Stimulated activated CD4-positive, alpha-beta T cell treated with anti-CD3 and anti-CD28 coated beads, TNF-alpha, amount 100 ng/mL, for 4 hours (primary cell): Measurements from ENCODE around the gene ZNF366.
"Not testable (repeated sequence)": the region's sequence is repeated elsewhere in the genome, so short reads cannot be mapped to it uniquely, and the experiment has no call there.

Source experiments
- DNase-seq, 3 experiments: peaks; one replicate each; pipeline ENCODE4 v3.0.0-alpha.2; 2020; ENCODE audit warnings: low read depth in 3 of 3

The ZNF366 gene

DNA sequence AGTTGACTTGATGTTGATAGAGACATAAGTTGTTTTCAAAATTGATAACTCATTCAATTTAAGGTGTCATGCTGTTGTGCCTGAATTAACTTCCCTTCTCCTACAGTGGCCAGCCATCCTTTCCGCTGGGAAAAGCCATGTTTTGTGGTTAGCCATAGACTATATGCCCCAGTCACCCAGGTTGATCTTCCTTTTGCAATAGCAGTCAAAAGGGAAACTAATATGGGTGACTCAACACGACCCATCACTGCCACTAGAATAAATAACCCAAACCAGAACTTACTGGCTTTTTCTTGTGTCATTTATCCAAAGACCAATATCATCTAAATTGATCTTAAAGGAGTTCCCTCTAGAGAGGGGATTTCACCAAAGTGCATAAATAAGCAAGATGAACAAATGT lies 99.7 kb downstream of the ZNF366 start:
- no peak for DNase-seq

DNA sequence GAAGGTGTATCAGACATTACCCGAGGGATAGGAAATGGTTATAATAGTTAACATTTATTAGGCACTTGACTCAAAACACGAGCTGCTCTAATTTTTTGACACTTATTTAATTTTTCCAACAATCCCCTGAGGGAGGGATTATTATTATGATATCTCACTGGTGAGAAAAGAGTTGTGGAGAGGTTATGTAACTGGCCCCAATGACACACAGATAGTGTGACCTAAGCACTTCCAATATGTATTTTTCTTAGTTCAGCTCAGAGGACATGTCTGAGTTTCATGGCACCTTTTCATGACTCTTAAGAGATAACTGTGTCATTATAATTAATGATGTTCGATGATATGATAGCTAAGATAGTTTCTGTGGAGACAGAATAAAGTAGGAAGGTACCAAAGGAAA lies 100.1 kb downstream of the ZNF366 start:
- no peak for DNase-seq

DNA sequence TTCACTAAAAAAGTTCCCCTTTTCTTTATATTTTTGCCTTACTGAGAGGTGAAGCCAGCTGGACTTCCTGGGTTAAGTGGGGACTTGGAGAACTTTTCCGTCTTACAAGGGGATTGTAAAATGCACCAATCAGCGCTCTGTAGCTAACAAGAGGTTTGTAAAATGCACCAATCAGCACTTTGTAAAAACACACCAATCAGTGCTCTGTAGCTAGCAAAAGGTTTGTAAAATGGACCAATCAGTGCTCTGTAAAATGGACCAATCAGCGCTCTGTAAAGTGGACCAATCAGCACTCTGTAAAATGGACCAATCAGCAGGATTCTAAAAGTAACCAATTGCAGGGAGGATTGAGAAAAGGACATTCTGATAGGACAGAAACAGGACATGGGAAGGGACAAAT lies 102.4 kb downstream of the ZNF366 start:
- not testable (repeated sequence) for DNase-seq

DNA sequence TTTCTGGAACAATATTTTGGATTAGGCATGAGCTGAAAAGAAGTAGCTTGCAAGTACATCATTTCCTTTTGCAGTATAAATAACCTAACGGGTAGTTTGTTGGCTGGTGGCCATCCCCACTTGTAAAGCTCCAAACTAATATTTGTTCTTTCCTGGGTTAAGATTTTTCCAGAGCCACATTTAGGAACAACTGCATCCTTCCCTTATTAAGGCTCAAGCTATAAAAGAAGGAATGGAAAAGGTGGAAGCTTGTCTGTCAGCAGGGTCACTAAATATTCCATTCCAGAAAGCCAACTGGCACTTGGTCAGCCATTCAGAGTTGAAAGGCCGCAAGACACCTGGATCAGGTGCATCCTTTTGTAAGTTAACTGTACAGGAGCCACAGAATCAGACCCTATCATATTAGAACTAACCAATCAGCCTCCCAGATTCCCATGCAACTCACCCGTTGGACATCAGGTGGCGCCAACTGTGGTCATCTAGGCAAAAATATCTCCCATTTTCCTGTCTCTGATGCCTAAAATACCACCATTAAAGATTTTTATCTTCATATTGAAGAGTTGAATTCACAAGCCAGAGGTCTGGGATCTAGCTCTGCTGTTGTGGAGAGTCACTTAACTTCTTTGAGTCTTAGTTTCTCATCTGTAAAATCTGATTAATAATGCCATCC lies 104.1 kb downstream of the ZNF366 start:
- no peak for DNase-seq

DNA sequence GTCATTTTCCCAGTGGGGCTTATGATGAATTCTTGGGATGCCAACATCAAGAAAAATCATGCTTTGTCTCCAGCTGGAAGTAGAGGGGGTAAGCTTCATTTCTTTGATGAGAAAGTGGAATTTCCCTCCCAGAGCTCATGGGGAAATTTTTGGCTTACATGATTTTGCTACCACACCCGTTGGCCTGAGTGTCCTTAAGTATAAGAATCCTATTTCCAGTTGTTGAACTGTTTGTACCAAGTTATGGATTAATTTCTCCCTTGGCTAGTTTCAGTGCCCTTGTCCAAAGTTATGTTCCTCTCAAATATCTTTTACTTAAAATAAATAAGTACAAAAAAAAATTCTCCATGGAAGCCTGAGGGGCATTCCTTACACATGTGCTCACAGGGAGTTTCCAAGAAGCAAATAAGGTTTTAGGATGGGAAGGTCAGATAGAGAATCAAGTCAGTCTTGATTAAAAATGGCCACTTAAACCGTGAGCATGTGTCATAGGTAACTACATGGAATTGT lies 104.8 kb downstream of the ZNF366 start:
- no peak for DNase-seq

DNA sequence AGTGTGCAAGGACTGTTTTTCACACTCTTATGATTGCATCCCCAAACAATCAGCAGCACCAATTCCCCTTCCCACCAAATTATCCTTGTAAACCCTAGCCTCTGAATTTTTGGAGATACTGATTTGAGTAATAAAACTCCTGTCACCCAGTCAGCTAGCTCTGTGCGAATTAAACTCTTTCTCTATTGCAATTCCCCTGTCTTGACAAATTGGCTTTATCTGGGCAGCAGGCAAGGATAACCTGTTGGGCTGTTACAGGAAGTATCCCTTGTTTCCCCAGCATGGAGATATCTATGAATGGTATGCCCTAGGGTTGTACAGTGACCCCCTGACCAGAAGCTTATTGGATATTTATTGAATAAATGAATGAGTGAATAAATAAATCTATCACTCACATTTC lies 106.3 kb downstream of the ZNF366 start:
- DNase-seq, result no peak

DNA sequence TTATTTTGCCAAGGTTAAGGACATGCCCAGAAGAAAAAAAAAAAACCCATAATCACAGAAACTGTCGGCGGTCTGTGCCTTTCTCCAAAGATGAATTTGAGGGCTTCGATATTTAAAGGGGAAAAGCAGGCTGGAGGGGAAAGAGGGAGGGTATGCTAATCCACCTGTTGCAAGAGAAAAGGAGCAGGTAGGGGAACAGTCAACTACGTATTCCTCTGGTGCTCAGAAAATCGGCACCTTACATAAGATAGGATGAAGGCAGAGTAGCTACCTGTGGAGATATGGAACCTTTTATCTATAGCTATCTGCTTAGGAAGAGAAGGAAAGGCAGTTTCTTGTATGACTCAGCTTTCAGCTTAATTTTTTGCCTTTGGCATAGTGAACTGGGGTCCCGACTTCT lies 109.4 kb downstream of the ZNF366 start:
- no peak for DNase-seq

DNA sequence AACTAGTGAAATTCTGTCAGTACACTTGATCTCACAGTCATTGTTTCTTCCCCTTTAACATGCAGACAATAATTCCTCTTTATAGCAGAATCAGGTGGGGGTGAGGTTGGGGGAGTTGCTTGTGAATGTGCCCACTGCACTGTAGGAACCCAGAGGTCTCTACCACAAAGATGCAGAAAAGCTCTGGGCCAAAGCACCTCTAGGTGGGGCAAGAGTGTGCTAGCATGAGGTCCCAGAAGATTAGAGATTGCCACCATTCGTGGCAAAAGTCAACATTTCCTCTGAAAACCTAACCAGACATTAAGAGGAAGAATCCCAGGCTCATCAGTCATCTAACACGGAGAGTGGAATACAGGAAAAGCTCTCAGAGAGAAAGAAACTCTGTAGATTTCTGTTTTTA lies 112.5 kb downstream of the ZNF366 start:
- DNase-seq, result no peak

DNA sequence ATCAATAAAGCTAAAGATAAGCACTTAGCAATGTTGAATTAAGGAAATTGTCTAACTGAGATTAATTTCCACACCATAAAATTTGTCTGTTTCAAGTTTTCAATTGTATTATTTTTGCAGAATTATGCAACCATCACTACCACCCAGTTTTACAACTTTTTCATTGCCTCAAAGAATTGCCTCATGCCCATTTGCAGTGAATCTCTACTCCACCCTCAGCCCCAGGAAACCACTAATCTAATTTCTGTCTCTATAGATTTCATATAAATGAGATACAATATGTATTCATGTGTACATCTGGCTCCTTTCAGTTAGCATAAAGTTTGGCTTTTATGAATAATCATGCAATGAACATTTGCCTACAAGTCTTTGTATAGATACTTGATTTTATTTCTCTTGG lies 114.2 kb downstream of the ZNF366 start:
- no peak for DNase-seq
